ENCODE data around the gene MKNK1.

DNA sequence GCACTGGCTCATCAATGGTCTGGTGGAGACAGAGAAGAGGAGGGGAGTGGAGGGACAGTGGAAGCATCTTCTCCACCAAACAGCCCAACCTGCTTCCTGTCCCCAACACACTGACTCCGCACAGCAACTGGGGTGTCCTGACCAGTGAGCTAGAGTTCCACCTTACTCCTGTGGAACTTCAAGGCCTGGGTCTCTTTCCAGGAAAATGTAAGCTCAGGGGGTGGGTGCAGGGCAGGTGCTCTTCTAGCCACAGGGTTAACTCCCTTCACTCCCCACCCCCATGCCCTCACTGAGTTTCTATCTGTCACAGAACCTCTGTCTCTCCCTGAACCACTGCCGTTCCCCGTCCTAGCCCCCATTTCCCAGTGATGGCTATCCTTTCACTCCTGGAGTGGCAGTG lies 11.7 kb upstream of the MKNK1 start:
- TF ChIP-seq, protein P1, sequence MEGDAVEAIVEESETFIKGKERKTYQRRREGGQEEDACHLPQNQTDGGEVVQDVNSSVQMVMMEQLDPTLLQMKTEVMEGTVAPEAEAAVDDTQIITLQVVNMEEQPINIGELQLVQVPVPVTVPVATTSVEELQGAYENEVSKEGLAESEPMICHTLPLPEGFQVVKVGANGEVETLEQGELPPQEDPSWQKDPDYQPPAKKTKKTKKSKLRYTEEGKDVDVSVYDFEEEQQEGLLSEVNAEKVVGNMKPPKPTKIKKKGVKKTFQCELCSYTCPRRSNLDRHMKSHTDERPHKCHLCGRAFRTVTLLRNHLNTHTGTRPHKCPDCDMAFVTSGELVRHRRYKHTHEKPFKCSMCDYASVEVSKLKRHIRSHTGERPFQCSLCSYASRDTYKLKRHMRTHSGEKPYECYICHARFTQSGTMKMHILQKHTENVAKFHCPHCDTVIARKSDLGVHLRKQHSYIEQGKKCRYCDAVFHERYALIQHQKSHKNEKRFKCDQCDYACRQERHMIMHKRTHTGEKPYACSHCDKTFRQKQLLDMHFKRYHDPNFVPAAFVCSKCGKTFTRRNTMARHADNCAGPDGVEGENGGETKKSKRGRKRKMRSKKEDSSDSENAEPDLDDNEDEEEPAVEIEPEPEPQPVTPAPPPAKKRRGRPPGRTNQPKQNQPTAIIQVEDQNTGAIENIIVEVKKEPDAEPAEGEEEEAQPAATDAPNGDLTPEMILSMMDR (IDR thresholded peaks at IDR 0.05): no peak
- TF ChIP-seq, protein P2, sequence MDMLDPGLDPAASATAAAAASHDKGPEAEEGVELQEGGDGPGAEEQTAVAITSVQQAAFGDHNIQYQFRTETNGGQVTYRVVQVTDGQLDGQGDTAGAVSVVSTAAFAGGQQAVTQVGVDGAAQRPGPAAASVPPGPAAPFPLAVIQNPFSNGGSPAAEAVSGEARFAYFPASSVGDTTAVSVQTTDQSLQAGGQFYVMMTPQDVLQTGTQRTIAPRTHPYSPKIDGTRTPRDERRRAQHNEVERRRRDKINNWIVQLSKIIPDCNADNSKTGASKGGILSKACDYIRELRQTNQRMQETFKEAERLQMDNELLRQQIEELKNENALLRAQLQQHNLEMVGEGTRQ (CRISPR knock-in tag; IDR thresholded peaks at IDR 0.05): no peak
- TF ChIP-seq NR3C1 (CRISPR knock-in tag; conservative IDR thresholded peaks at IDR 0.05; ENCODE audit: low read depth) (no peak), NFE2L1 (CRISPR knock-in tag; IDR thresholded peaks at IDR 0.05) (no peak), TEAD1 (CRISPR knock-in tag; IDR thresholded peaks at IDR 0.05) (no peak)
